ENCODE measurements around the gene GINS1.

DNA sequence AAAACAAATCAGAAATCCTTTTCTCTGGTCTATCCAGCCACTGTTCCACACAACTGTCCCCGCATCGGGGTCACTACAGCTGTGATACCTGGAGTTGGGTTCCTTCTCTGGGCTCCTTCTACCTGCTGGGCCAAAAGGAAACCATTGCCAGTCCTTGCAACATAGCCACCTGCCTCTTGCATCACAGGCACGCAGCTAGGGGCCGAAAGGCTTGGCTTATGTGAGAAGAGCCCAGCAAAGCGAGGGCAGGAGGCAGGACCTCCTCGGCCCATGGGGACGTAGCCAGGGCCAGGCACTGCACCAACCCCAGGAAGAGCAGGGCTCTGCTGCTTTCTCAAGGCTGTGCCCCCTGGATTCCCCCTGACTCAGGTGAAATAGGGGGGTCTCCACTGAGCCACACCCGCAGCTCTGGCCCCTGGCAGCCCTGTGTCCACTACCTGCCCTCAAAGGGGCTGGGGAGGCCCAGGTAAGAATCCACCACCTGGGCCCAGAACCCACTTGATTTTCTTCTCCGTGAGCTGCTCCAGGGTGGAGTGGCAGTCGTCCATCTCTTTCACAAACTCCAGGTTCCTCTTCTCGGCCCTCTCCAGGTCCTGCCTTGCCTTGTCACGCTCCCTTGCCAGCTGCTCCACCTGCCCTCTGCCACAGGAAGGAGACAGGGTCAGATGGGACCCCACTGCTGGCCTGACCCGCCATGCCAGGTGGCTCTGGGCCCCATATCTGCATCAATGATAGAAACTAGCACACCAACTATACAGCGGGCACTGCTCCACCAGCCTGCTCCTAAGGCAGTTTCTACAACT, 88.9 kb downstream of the GINS1 start:
- TF ChIP-seq ELF1 (IDR thresholded peaks at IDR 0.05) (no peak), CTCF (IDR thresholded peaks at IDR 0.05) (no peak), EP300 (IDR thresholded peaks at IDR 0.05; ENCODE audit: borderline replicate concordance in 1 of 2, low read depth in 1 of 2, low read length in 1 of 2) (no peak), POLR2AphosphoS5 (IDR thresholded peaks at IDR 0.05; ENCODE audit: low read depth, low read length) (no peak)
